DLD1 (cell line): ENCODE measurements around the gene MUC22.
"Not testable (repeated sequence)": the region's sequence is repeated elsewhere in the genome, so short reads cannot be mapped to it uniquely, and the experiment has no call there.

Experiments
- in situ Hi-C: cut with HindIII; loops from 2 replicates; pipeline ENCODE4 v1.10.0; 2017; ENCODE audit warnings: low sequenced_read_pairs

Gene MUC22

GRCh38 chr6:31010393-31011060, at the start of gene MUC22:
TSS of gene MUC22 (plus strand) at chr6:31010474. CDS start at chr6:31010707, 233 bp downstream.
- in situ Hi-C loops = no loop called here

GRCh38 chr6:30960907-30961673, 49.2 kb upstream of the MUC22 start:
- in situ Hi-C loops = no loop called here

- in situ Hi-C loops = no loop called here
Measured at GRCh38 chr6:30962716-30963115, 47.6 kb upstream of the MUC22 start.

GRCh38 chr6:30963641-30964040, 46.6 kb upstream of the MUC22 start:
- in situ Hi-C loops = no loop called here

GRCh38 chr6:30964075-30964474, 46.2 kb upstream of the MUC22 start:
- in situ Hi-C loops = no loop called here

GRCh38 chr6:30965140-30965601, 45.1 kb upstream of the MUC22 start:
- in situ Hi-C loops = no loop called here

GRCh38 chr6:30966154-30966553, 44.1 kb upstream of the MUC22 start:
- in situ Hi-C loops = no loop called here

- in situ Hi-C loops = not testable (repeated sequence)
Measured at GRCh38 chr6:30969171-30969570, 41.1 kb upstream of the MUC22 start.

GRCh38 chr6:30970946-30971345, 39.3 kb upstream of the MUC22 start:
- in situ Hi-C loops = no loop called here

GRCh38 chr6:30972816-30973215, 37.5 kb upstream of the MUC22 start:
- in situ Hi-C loops = no loop called here

GRCh38 chr6:30974490-30975252, 35.6 kb upstream of the MUC22 start:
- in situ Hi-C loops = no loop called here

- in situ Hi-C loops = no loop called here
Measured at GRCh38 chr6:30979141-30979540, 31.1 kb upstream of the MUC22 start.

- in situ Hi-C loops = no loop called here
Measured at GRCh38 chr6:30979690-30980089, 30.6 kb upstream of the MUC22 start.

- in situ Hi-C loops = no loop called here
Measured at GRCh38 chr6:30981942-30982772, 28.1 kb upstream of the MUC22 start.

- in situ Hi-C loops = no loop called here
Measured at GRCh38 chr6:30983439-30983838, 26.8 kb upstream of the MUC22 start, which contains the start of gene MUC21. TSS of gene MUC21 (plus strand) at chr6:30983718. CDS start at chr6:30983959, 241 bp downstream.

- in situ Hi-C loops = no loop called here
Measured at GRCh38 chr6:30985490-30985889, 24.8 kb upstream of the MUC22 start.

- in situ Hi-C loops = no loop called here
Measured at GRCh38 chr6:30987304-30987703, 23.0 kb upstream of the MUC22 start.

- in situ Hi-C loops = no loop called here
Measured at GRCh38 chr6:30988209-30988825, 22.0 kb upstream of the MUC22 start.

- in situ Hi-C loops = no loop called here
Measured at GRCh38 chr6:30990422-30991086, 19.7 kb upstream of the MUC22 start.

- in situ Hi-C loops = no loop called here
Measured at GRCh38 chr6:30991891-30992290, 18.4 kb upstream of the MUC22 start.
